ENCODE measurements around the gene LCE3D.
"Not testable (repeated sequence)": the region's sequence is repeated elsewhere in the genome, so short reads cannot be mapped to it uniquely, and the experiment has no call there.

- TF ChIP-seq CTCF (IDR thresholded peaks at IDR 0.05; ENCODE audit: low read depth, low read length); POLR2A (IDR thresholded peaks at IDR 0.05; ENCODE audit: extremely low read depth, insufficient read length); MYC (IDR thresholded peaks at IDR 0.05; ENCODE audit: low read depth, low read length): not testable (repeated sequence)
- TF ChIP-seq, protein P1, sequence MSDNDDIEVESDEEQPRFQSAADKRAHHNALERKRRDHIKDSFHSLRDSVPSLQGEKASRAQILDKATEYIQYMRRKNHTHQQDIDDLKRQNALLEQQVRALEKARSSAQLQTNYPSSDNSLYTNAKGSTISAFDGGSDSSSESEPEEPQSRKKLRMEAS (IDR thresholded peaks at IDR 0.05; ENCODE audit: low read depth, low read length) = not testable (repeated sequence)
These were observed 790 bp downstream of the LCE3D start for GRCh38 chr1:152579526-152579925.
